AG20443 (cell line): ENCODE results near the gene EPHA3.
"Not testable (repeated sequence)": the region's sequence is repeated elsewhere in the genome, so short reads cannot be mapped to it uniquely, and the experiment has no call there.

Source experiments
- DNase-seq: peaks from one replicate; pipeline ENCODE4 v3.0.0; 2012; ENCODE audit warnings: low spot score, mixed read lengths

The EPHA3 gene

GRCh38 chr3:89287902-89288508 is 180.6 kb downstream of the EPHA3 start:
- no peak for DNase-seq

- DNase-seq: no peak
Observed at GRCh38 chr3:89289574-89290190, 182.3 kb downstream of the EPHA3 start.

DNA sequence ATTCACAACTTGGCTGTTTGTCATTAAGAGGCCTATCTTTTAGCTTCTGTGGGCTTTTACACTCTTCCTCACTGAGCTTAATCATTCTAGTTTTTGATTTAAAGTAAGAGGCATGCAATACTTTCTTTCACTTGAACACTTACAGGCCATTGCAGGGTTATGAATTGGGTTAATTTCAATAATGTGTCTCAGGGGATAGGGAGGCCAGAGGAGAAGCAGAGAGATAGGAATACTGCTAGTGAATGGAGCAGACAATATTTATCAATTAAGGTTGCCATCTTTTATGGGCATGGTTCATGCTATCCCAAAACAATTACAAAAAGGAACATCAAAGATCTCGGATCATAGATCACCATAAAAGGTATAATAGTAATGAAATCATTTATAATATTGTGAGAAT is 189.8 kb downstream of the EPHA3 start:
- DNase-seq: no peak

DNA sequence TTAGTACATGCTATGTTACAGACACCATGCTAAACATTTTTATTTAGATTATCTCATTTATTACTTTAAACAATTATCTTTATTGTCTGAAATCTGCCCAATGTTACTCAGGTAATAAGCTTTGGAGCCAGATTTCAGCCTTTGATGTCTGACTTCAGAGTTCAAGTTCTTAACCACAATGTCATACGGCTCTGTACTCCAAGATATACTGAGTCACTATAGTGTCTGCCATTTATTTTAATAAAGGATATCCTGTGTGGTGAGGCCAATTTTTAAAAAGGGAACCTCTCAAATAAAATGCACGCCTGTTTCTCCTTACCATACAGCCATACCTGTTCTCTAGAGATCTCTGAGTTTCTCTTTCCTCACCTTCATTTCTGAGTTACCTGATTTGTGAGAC is 193.1 kb downstream of the EPHA3 start:
- no peak for DNase-seq

- DNase-seq: no peak
Observed at GRCh38 chr3:89300981-89301380, 193.6 kb downstream of the EPHA3 start.

- no peak for DNase-seq
Observed at GRCh38 chr3:89303701-89304100, 196.3 kb downstream of the EPHA3 start.

- no peak for DNase-seq
Observed at GRCh38 chr3:89306540-89306939, 199.1 kb downstream of the EPHA3 start.

DNA sequence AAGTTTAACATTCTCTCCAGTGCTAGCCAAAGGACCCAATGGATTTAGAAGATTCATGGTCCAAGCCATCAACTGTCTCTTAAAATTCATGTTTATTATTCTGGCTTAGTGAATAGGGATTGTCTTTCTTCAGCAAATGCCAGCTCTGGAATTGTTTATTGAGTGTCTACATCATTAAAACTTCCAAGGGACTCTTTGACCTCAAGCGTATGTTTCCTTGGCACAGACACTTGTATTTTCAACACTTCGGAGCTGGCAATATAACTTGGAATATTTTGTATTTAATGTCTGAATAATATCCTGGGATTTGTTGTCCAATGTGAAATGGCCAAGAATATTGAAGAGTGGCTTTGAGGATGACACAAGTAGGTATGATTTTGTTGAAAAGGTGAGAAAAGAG is 204.2 kb downstream of the EPHA3 start:
- no peak for DNase-seq

GRCh38 chr3:89312141-89312540 is 204.7 kb downstream of the EPHA3 start:
- DNase-seq: no peak

GRCh38 chr3:89314454-89315098 is 207.2 kb downstream of the EPHA3 start:
- DNase-seq: peak; percentile 15

DNA sequence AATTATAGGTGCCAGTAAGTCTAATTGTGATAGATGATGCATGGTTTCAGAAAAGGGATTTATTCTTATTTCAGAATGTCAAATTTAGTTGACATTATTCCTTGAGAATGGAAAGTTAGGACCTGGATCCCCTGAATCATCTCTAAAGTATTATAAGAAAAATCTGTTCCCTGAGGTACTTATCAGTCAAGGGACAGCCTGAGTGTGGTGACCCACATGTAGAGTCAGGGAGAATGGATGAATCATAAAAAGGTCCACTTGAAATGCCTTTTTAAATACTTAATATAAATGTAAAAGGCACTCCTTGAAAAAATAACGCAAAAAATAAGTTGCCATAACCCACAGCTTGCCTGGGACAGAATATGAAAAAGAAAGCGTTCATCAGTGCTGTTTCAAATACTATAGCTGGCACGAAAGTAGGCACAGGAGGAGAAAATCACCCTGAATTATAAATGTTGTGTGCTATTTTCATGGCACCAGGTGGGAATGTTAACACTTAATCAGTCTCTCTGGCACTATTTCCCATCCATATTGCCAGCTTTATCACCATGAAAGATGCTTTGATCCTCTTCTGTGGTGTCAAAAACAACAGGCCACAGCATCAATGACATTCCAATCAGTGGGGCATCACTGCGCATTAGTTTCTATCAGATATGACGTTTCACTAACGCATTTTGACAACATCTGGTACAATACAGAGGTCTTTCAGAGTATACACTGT is 208.5 kb downstream of the EPHA3 start:
- DNase-seq: no peak

DNA sequence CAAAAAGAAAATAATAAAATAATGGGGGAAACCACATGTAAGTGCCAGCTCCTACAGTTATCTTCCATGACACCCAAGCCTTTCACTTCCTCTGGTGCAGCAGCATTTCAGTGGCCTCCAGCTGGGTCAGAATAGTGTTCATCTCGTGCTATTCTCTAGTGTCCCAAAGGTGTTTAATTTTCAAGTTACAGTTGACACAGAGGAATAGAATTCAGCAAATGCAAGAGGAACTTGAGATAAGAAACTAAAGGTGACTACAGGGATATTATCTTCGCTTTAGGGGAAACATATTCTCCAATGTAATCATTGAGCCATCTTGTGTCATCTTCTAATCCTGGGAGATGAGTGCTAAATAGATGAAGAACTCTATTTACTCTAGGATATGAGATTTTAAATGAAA is 212.8 kb downstream of the EPHA3 start:
- no peak for DNase-seq

DNA sequence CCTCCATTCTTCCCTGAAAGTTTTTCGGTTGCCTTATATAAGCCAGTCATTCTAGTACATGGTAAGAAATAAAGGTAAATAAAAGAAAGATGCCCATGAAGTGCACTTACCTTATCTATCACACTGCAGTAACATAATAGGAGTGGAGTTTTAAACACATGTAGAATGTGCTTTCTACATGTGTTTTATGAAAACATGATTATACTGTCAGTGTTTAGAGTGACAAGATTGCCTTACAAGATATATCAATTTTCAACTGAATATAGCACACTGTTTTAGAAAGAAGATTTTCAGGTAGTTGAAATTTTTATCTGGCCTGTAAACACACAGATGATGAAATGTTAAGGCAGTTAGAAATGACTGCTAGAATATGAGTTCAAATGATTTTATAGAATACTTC is 219.6 kb downstream of the EPHA3 start:
- no peak for DNase-seq

- DNase-seq: no peak
Observed at GRCh38 chr3:89332386-89332785, 225.0 kb downstream of the EPHA3 start.

DNA sequence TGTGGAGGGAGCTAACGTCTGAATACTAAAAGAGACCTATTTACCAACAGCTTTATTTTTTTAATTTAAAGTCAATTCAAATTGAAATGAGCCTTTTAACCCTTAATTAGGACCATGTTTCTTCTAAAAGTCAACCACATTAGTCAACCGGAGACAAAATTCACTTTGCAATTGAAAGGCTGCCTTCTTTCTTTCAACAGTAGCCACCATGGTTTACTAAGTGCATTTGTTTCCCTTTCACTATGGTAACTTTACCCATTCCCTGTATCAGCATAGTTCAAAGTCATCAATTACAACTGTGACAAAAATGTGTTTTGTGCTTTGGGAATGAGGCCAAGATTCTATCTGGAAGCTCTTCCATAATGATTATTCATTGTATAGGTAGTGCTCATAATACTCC is 225.4 kb downstream of the EPHA3 start:
- DNase-seq: no peak

DNA sequence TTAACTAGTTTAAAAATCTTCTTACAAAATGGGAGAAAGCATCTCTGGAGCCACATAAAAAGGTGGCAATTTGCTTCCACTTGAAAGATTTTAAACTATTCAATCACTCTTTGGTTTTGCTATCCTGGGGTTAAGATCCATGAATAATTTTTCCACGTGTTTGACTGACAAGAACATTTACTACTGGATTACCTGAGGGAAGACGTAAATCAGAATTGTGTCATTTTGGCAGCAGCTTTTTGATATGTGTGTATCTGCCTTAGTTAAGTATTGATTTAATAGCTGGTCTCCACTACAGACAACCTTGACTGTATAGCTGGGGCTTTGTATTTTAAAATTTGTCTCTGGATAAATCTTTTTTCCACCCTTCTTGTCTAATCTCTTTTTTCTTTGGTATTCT is 228.3 kb downstream of the EPHA3 start:
- DNase-seq: no peak

DNA sequence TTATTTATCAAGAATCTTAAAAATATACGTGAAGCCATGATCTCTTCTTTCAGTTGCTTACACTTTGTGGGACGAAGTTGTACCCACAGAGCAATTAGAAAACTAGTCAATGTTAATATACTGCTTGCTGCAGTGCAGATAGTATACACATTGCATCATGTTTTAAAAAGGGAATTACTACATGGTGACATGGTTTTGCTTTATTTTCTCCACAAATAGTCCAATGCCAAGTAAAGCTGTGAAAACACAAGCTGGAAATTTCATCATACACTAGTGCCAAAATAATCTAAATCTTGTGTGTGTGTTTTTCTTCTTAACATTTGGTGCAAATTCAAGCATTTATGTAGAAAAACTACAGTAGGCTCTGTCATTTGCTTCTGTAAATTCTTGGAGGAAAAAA is 233.0 kb downstream of the EPHA3 start:
- no peak for DNase-seq

- no peak for DNase-seq
Observed at GRCh38 chr3:89344076-89344475, 236.7 kb downstream of the EPHA3 start.

GRCh38 chr3:89350935-89351334 is 243.5 kb downstream of the EPHA3 start:
- DNase-seq: not testable (repeated sequence)

DNA sequence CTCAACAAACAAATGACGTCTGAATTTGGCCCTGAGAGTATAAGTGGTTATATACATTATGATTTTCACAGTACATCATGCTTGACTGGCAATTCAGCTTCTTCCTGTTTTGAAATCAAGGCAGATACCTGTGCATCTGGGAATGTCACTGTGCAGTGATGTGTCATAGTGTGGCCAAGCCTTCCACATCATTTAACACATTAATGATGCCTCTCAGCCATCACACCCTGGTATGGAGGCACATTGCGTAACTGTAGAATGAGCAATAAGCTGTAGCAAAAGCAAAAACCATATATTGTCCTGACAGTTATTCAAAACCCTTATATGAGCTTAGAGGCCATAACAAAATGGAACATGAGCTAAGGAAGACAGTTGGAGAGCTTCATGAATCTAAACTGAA is 246.0 kb downstream of the EPHA3 start:
- DNase-seq: no peak

- DNase-seq: no peak
Observed at GRCh38 chr3:89358281-89358680, 250.9 kb downstream of the EPHA3 start.

DNA sequence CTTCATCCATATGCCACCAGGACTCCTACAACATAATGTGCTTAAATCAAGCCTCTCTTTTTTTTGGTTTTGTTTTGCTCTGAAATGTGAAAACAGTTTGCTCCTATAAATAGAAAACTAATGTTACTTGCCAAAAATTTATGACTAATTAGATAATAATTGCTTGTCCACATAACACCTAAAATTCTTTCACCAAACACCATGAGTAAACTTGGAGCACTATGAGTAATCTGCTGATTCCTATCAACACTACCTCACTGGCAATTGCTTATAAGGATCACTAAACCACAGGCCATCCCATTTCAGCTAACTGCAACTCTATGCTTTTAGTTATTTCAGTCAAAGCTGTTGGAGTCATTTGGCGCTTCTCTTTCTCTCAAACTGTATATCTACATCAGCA is 252.7 kb downstream of the EPHA3 start:
- DNase-seq: peak; percentile 7

DNA sequence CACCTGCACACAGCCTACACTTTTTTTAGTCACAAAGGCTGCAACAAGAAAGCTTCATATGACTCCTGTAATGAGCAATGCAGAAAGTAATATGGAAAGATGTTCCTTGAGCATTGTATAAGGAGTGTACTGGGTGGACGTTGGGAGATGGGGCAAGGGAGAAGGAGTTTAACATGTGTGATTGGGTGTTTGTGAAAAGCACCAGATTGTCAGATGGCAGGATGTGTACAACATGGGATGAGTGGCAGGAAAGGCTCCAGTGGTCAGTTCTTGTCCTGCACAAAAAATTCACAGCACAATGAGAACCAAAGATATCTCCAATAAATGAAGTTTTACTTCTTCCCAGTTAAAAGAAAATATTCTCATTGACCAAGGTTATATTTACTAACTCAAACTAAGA is 255.1 kb downstream of the EPHA3 start:
- no peak for DNase-seq
